ENCODE results near the gene SBF1.

The SBF1 gene

DNA sequence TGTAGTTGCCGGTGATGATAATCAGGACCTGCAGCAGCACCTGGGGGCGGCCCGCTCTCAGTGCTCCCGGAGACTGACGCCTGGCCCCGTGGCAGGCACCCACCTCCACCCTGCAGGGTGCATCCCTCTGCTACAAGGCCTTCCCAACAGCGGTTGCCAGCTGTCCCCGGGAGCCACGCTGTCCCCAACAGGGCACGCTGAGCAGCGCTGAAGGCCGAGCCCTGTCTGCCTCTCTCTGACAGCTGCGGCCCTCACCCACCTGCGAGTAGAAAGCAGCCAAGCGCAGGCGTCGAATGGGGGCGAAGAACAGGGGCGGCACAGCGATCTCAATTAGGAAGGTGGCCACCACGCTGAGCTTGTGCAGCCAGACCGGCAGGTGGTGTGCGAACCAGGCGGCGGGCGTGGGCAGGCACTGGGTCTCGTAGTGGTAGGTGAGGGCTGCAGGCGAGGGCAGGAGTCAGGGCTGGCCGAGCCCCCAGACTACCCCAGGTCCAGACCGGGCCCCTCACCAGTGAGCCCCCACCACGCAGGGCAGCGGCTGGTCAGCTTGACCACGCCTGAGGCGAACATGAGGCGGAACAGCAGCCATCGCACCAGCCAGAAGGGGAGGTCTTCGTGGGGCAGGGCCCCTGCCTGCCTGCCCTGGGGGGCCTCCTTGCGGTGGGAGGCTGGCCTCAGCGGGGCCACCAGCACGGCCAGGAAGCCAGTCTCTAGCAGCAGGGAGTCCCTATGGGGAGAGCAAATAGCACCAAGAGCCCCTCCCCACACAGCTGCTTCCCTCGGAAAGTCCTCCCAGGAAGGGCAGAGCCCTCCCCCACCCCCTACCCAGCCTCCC lies 31.2 kb upstream of the SBF1 start:
- peak; percentile 28 for DNase-seq (ENCODE audit: low spot score)

DNA sequence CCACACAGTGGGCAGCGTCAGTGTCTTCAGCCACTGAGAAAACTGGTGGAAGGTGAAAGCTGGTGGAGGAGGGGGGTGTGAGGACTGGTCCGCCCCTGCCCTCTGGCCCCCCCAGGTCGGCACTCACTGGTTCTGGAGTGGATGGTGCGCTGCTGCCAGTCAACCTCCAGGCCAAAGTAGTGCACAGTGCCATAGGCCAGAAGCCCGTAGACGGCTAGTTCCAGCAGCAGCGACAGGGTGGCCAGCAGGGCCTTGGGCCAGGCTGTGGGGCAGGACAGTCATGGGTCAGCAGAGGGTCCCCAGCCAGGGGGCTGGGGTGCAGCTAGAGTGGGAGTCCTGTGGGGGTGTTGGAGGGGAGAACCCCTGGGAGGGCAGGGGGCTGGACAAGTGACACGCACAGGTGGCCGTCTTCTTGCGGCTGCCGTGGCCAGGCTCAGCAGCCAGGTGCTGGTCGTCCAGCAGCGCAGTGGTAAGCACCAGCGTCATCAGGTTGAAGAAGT lies 30.5 kb upstream of the SBF1 start:
- DNase-seq (ENCODE audit: low spot score) = no peak

DNA sequence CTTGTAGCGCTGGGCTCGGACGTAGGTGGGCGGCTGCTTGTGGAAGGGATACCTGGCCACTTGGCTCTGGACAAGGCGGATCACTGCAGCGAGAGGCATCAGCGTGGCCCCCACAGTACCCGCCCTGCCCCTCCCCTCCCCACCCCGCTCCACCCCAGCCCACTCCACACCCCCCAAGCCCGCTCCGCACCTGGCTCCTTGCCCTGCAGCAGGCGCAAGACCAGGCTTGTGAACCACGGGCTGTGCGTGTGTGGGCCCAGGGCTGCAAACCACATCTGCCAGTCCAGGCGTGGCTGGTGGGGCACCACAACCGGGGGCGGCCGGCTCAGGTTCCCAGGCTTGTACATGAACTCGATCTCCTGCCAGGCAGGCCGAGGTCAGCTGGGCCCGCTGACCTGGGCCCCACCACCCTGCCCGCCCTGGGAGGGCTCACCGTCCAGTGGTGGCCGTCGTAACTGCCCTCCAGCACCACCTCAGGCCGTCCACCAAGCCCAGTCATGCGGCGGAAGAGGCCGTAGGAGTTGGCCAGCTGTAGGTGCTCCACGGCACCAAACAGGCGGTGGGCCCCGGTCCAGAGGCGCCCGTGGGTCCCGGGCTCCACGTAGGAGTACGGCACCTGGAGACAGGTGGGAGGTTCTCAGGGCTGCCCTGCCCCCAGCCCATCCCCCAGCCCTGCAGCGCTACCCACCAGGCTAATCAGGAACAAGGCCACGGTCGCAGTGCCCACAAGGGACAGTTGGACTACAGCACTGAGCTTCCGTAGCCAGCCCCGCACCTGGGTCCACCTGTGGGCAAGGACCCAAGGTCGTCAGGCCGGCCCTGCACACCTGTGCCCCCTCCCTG lies 29.8 kb upstream of the SBF1 start:
- no peak for DNase-seq (ENCODE audit: low spot score)

DNA sequence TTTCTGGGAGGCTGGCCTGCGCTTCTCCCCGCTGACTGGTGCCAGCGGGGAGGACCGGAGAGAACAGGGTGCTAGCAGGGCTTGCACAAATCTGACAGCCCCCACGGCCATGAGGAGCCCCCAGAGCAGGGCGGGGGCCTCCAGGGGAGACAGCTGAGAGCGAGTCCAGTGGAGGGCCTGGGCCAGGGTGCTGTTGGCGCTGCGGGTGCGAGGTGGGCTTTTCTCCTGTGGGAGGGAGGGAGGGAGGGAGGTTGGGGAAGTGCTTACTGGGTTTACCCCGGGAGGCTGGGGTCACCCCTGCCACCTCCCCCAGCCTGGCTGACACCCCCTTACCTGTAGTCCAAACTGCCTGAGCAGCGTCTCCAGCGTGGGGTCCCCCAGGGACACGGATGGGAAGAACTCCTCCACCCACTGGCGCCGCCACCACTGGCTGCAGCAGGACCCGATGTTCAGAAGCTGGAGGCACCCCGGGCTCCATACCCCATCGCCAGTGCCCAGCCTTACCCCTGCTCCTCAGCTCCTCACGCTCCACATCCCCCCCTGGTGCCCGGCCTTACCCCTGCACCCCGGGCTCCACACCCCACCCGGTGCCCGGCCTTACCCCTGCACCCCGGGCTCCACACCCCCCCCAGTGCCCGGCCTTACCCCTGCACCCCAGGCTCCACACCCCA lies 28.8 kb upstream of the SBF1 start:
- DNase-seq (ENCODE audit: low spot score) = no peak

DNA sequence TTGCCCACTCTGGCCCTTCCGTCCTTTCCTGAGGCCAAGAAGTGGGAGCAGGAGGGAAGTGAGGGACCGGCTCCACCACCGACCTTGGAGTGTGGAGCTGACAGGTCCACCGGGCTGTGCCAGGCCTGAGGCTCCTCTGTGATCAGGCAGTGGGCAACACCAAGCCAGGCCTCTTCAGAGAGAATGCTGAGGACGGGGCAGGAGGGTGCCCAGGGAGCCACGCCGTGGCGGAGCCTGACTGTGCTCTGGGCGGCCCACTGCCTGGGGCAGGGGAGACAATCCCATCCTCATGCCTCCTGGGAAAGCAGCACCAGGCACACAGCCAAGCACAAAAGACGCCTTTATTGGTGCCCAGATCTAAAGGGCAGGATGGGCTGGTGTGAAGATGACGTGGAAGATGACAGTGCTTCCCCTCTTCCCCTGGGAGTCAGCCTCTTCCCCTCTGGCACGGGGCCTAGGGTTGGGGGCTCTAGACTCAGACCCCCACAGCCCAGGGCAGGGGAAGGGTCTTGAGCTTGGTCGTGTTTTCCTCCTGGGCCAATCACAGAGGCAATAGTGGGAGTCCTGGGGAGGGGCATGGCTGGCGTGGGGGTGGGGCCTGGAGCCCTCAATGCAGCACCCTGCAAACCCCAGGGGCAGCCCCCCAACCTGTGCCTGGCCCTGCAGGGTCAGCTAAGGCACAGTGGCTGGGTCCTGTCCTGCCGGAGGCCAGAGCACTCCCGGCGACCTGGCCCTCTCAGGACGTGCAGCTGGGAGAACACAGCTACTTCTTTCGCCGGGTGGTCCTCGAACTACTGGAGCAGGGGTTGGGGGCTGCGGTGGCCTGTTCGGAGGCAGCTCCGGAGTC lies 28.0 kb upstream of the SBF1 start:
- DNase-seq (ENCODE audit: low spot score) = no peak

DNA sequence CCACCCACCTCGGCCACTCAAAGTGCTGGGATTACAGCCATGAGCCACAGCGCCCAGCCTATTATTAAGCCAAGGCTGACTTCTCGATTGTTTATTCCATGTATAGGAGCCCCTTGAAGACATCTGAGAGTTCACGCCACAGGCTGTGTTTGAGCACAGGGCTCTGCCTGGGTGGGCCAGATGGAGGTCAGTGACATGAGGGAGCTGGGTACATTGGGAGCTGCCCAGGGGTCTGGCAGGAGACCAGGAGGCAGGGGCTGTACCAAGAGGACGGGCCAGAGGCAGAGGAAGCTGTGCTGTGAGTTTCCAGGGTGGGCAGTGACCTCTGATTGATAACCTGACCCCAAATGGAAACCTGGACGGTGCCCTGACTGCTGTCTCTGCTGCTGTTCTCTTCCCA lies 27.3 kb upstream of the SBF1 start:
- no peak for DNase-seq (ENCODE audit: low spot score)

DNA sequence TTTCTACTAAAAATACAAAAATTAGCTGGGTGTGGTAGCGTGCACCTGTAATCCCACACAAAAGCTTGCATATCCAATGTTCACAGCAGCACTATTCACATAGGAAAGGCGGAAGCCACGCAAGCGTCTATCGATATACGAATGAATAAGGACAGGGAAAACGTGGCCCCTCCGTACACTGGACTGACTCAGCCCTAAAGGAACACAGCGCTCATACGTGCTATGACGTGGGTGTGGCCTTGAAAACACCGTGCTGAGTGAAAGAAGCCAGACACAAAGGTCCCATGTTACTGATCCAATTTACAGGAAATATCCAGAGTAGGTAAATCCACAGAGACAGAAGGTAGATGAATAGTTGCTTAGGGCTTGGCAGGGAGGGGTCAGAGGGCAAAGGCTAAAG lies 25.6 kb upstream of the SBF1 start:
- DNase-seq (ENCODE audit: low spot score) = no peak

DNA sequence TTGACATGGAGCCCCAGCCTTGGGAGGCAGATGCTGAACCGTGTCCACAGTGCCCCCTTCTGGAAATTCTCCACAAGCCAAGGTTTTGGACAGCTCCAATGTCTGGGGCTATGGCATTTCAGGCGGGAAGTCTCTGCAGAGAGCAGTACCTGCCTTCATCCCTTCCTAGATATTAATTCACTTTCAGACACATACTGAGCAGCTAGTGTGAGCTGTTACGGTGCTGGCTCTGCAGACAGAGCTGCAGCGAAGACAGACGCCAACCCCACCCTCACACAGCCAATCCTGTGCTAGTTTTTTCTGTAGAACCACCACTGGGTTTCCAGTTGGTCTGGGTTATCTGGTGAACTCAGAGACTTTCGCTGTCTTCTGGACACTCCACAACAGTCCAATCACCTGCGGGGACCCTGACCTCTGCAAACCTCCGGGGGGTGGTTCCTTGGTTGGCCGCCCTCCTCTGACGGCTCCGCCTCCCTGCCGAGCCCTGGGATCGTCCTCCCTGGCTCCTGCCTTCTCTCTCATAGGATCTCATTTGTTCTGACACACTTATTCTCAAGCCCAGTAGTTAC lies 23.6 kb upstream of the SBF1 start:
- DNase-seq (ENCODE audit: low spot score) = peak; percentile 82

DNA sequence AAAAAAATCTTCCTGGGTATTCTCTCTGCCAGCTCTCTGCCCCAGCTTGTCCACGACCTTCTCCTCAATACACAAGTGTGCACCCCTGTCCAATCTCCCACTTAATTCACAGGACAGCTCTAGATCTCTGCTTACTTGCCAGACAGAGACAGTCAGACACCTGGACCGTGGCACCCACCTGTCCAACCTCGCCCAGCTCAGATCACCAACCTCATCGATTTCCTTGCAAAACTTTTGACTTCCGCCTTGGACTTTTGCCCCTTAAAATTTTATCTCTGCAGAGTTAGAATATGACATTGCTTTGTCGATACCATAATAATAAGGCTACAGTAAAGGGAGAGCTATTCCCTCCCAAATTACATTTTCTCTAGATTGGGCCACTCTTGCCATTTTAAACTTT lies 22.3 kb upstream of the SBF1 start:
- no peak for DNase-seq (ENCODE audit: low spot score)

DNA sequence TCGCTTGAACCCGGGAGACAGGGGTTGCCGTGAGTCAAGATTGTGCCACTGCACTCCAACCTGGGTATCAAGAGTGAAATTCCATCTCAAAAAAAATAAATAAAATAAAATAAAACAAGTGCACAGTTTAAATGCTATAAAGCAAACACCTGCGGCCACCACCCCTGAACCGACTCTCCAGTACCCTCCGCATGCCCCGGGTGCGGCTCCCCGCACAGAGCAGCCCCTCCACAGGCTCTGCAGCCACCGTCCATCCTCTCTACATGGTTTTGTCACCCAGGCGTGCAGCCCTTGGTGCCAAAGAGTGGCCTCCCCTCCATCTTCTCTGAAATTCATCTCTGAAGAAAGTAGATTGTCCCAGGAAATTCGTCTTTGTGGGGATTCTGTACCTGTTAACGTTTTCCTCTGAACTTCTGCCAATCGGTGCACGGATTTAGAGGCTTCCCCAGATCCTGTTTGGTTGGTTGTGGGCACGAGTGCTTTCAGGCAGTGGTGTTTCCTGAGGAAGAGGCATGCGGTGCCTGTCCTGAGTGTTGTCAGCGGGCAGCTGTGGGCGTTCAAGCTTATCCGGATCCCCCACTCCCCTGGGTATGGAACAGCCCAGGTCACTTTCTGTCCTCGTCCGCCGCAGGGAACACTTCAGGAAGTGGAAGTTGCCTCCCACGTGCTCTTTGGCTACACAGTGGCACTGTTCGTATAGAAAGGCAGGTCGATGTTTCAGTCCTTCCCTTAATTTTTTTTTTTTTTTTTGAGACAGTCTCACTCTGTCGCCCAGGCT lies 15.9 kb upstream of the SBF1 start:
- no peak for DNase-seq (ENCODE audit: low spot score)

DNA sequence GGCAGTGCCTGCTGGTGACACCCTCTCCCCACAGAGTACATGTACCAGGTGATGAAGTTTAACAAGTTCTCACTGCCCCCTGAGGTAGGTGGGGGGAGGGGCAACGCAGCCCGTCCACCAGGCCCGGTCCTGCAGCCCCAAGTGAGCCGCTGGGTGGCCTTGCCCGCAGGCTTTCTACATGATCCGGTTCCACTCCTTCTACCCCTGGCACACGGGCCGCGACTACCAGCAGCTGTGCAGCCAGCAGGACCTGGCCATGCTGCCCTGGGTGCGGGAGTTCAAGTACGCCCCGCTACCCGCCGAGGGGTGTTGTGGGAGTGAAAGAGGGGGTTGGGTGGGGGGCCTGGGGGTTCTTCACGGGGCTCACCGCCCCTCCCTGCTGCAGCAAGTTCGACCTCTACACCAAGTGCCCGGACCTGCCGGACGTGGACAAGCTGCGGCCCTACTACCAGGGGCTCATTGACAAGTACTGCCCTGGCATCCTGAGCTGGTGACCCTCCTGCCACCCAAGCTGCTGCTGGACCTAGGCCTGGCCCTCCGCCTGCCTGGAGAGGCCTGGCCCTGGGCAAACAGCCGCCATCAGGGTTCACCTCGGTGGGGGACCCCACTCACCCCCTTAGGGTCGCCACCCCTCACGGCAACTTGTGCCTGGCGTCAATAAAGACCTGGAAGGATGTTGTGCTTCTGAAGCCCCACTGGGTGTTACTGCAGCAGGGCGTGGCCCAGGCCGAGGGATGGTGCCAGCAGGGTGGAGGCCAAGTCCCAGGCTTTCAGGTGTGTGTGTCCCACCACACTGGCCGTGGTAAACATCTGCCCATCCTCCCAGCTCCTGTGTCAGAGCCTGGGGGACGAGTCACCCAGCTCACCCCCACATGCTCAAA lies 14.8 kb upstream of the SBF1 start:
- no peak for DNase-seq (ENCODE audit: low spot score)

DNA sequence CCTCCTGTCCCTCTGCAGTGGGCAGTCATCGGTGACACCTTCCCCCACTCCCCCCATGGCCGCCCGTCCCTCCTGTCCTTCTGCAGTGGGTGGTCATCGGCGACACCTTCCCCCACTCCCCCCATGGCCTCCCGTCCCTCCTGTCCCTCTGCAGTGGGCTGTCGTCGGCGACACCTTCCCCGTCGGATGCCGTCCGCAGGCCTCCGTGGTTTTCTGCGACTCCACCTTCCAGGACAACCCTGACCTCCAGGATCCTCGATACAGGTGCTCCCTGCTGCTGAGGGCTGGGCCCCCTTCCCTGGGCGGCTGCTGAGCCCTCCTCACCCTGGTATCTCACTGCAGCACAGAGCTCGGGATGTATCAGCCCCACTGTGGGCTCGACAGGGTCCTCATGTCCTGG lies 14.1 kb upstream of the SBF1 start:
- no peak for DNase-seq (ENCODE audit: low spot score)

DNA sequence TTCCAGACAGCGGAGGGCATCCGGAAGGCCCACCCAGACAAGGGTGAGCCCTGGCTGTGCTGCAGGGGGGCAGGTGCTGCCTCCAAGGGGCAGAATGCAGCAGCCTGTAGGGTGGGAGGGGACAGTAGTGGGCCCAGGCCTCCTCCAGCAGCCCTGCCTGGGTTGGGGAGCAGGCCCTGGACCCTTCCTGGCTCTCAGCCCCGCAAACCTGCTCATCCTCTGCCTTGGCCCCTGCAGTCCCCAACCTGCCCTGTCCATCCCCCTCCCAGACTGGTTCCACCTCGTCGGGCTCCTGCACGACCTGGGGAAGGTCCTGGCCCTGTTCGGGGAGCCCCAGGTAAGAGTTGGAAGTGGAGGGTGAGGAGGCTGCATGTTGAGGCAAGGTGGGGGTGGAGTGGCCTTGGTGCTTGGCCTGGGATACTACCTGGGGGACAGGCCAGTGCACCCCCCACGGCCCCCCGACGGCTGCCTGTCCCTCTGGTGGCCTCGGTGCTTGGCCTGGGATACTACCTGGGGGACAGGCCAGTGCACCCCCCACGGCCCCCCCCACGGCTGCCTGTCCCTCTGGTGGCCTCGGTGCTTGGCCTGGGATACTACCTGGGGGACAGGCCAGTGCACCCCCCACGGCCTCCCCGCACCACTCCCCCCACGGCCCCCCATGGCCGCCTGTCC lies 13.3 kb upstream of the SBF1 start:
- no peak for DNase-seq (ENCODE audit: low spot score)

DNA sequence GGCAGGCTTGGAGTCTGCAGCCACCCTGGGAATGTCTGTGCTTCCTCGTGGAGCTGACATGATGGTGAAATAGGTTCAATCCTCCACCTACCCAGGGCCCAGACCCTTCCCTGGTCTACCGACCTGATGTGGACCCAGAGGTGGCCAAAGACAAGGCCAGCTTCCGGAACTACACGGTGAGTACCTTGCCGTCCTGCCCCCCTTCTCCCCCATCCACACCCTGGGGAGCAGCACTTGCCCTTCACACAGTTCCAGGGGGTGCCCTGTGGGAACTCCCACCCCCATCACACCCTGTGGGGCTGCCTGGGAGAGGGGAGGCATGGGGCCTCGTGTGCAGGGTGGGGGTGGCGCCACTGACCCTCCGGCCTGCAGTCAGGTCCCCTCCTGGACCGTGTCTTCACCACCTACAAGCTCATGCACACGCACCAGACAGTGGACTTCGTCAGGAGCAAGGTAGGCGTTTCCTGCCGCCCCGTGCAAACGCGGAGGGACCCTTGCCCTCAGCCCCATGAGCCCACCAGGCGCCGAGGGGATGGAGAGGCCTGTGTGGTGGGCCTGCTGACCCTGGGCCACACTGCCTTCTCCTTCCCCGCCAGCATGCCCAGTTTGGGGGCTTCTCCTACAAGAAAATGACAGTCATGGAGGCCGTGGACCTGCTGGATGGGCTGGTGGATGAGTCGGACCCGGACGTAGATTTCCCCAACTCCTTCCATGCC lies 12.6 kb upstream of the SBF1 start:
- no peak for DNase-seq (ENCODE audit: low spot score)

DNA sequence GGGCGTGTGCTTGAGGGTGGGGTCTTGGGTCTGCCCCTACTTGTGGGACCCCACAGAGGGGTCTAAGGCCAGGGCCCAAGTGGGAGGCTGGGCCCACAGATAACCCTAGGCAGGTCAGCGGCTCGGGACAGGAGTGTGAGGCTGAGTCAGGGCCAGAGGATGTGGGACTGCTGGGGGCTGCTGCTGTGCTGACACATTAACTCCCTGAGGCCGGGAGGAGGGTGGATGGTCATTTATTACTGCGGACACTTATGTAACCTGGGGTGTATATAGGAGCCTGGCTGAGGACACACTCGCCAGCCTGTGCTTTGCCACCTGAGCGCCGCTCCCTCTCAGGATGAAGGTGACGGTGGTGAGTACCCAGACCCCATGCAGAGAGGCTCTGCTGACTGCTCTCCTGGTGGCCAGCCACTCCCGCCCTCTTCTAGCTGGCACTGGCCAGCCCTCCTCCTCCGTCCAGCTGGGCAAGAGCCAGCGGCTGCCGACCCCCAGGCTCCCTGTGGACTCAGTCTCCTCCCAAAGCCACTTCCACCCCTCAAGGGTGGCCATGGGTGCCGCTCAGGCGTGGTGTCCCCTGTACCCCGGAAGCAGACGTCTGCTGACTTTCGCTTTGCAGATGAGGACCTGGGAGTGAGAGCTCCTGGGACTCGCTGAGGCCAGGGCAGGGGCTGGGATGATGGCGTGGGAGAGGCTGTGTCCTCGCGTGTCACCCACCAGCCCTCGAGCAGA lies 11.9 kb upstream of the SBF1 start, which contains the start of gene MIOX:
Gene MIOX (plus strand): TSS at position 299 of the 729 bp plus-strand sequence. CDS start 39 bp downstream, at position 338.
- no peak for DNase-seq (ENCODE audit: low spot score)

DNA sequence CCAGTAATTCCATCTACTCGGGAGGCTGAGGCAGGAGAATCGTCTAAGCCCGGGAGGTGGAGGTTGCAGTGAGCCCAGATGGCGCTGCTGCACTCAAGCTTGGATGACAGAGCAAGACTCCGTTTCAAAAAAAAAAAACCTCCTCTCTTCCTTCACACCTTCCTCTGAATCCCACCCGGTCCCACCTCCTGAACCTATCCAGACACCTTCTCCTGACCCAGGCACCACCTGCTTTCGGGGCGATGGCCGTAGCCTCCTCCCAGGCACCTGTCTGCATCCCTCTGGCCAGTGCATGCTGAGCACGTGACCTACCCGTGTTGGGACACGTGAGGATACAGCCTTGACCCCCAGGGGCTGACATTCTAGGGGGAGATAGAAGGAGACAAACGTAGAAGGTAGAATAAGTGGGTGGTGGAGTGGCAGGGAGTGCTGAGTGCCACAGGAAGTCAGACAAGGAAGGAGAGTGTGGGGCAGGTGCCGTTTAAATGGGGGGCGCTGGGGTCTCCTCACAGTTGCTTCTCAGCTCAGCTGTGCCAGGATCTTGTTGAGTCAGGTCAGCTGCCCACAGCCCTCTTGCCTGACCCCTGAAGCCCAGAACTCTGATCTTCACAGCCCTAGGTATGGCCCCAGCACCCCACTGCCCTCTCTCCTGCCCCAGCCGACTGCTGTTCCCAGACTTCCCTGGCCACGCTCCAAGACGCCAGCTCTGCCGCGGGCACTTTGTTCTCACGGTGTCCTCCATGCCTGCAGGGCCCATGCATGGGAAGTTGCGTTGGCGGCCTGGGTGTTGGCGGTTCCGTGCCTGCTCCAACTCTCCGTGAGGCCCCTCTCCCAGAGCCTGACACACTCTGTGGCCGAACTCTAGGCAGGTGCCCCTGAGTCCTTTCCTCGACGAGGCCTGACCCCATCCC lies 10.6 kb upstream of the SBF1 start:
- DNase-seq (ENCODE audit: low spot score) = no peak
